Measurements from ENCODE around the gene CYYR1. TPM values are rescaled to one million over a fixed set of nuclear protein-coding genes. Genes with fewer than 3 reads are reported as not detected.

The CYYR1 gene
- total RNA-seq, 1 donor from 2014 or later = 29.6 TPM

DNA sequence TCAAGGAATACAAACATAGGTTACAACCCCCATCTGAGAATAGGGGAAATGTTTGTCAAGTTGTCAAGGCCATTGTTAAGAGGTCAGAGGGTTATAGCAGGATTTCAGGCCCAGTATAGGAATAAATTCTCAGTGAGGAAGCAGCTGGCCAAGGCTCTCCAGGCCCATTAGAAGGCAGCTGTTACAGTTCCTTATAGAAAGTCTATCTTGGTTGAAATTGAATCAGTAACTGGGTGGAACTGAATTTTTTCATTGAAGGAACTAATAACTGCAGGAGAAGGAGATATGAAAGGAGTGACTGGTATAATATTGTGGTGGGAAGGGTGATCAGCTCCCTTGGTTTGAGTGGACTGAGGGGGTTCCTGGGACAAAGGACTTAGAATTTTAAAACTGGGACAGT, 134.1 kb downstream of the CYYR1 start:
- DNase-seq (ENCODE audit: low spot score in 2 of 2) = no peak
- Histone ChIP-seq H3K27ac (no peak overlapping the region), H3K9me3 (no peaks in the 10 kb centered on the region), H3K4me3 (no peak overlapping the region), H3K36me3 (no peaks in the 10 kb centered on the region), H3K27me3 (no peaks in the 10 kb centered on the region), H3K4me1 (peaks cover 0 to 4% of the 10 kb centered on the region in 2 donors)
- intact Hi-C loops (cut with DNase I) = no loop called here
- TF ChIP-seq, protein P1, sequence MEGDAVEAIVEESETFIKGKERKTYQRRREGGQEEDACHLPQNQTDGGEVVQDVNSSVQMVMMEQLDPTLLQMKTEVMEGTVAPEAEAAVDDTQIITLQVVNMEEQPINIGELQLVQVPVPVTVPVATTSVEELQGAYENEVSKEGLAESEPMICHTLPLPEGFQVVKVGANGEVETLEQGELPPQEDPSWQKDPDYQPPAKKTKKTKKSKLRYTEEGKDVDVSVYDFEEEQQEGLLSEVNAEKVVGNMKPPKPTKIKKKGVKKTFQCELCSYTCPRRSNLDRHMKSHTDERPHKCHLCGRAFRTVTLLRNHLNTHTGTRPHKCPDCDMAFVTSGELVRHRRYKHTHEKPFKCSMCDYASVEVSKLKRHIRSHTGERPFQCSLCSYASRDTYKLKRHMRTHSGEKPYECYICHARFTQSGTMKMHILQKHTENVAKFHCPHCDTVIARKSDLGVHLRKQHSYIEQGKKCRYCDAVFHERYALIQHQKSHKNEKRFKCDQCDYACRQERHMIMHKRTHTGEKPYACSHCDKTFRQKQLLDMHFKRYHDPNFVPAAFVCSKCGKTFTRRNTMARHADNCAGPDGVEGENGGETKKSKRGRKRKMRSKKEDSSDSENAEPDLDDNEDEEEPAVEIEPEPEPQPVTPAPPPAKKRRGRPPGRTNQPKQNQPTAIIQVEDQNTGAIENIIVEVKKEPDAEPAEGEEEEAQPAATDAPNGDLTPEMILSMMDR (IDR thresholded peaks at IDR 0.05) = no peak

GRCh38 chr21:26437326-26438009, 135.6 kb downstream of the CYYR1 start:
- H3K9me3 ChIP-seq = no peaks in the 10 kb centered on the region
- H3K27me3 ChIP-seq = no peaks in the 10 kb centered on the region

GRCh38 chr21:26433386-26433785, 139.7 kb downstream of the CYYR1 start:
- TF ChIP-seq, protein P1 (IDR thresholded peaks at IDR 0.05) = no peak
- Histone ChIP-seq H3K27ac (no peak overlapping the region), H3K4me1 (peaks cover 0 to 4% of the 10 kb centered on the region in 2 donors), H3K36me3 (no peaks in the 10 kb centered on the region), H3K9me3 (no peaks in the 10 kb centered on the region), H3K27me3 (no peaks in the 10 kb centered on the region), H3K4me3 (no peak overlapping the region)
- intact Hi-C loops (cut with DNase I) = no loop called here
- no peak for DNase-seq (ENCODE audit: low spot score in 2 of 2)

More at GRCh38 chr21:26437326-26438009, 135.6 kb downstream of the CYYR1 start:
- H3K4me3 ChIP-seq = no peak overlapping the region
- DNase-seq (ENCODE audit: low spot score in 2 of 2) = no peak
- TF ChIP-seq, protein P1 (IDR thresholded peaks at IDR 0.05) = no peak
- H3K4me1 ChIP-seq = peaks cover 0 to 4% of the 10 kb centered on the region in 2 donors
- intact Hi-C loops (cut with DNase I) = no loop called here
- no peak overlapping the region for H3K27ac ChIP-seq
- no peaks in the 10 kb centered on the region for H3K36me3 ChIP-seq

GRCh38 chr21:26432410-26432809, 140.7 kb downstream of the CYYR1 start:
- Histone ChIP-seq H3K27me3 (no peaks in the 10 kb centered on the region), H3K36me3 (no peaks in the 10 kb centered on the region), H3K4me3 (no peak overlapping the region), H3K27ac (no peak overlapping the region), H3K9me3 (no peaks in the 10 kb centered on the region), H3K4me1 (no peaks in the 10 kb centered on the region)
- TF ChIP-seq, protein P1 (IDR thresholded peaks at IDR 0.05) = no peak
- intact Hi-C loops (cut with DNase I) = no loop called here
- DNase-seq (ENCODE audit: low spot score in 2 of 2) = no peak

DNA sequence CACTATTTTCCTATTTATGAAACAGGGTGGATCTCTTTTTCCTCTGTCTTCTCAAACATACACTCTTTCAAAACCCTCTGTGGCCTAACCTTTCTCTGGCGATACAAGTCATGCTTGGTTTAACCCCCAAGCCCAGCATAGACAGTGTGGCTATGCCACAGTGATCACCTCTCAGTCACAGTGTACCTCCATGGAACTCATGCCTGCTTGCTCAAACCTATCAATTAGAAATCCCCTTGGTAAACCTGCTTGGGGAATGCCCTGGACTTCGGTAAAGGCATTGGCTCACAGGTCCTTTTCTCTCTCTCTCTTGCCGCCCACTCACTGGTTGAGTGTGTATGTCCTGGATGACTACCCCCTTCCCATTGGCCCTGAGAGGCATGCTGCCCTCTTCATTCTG, 147.5 kb downstream of the CYYR1 start:
- no peak for DNase-seq (ENCODE audit: low spot score in 2 of 2)
- Histone ChIP-seq H3K9me3 (no peaks in the 10 kb centered on the region), H3K36me3 (no peaks in the 10 kb centered on the region), H3K27ac (no peak overlapping the region), H3K4me1 (no peaks in the 10 kb centered on the region), H3K4me3 (no peak overlapping the region), H3K27me3 (no peaks in the 10 kb centered on the region)
- intact Hi-C loops (cut with DNase I) = no loop called here
- TF ChIP-seq, protein P1 (IDR thresholded peaks at IDR 0.05) = no peak

Measured in ascending aorta (tissue), 2 donors.